ENCODE measurements around the gene FOXM1.
A peak's percentile ranks its signal among the peaks of the same experiment; 100 is the strongest.

The FOXM1 gene

DNA sequence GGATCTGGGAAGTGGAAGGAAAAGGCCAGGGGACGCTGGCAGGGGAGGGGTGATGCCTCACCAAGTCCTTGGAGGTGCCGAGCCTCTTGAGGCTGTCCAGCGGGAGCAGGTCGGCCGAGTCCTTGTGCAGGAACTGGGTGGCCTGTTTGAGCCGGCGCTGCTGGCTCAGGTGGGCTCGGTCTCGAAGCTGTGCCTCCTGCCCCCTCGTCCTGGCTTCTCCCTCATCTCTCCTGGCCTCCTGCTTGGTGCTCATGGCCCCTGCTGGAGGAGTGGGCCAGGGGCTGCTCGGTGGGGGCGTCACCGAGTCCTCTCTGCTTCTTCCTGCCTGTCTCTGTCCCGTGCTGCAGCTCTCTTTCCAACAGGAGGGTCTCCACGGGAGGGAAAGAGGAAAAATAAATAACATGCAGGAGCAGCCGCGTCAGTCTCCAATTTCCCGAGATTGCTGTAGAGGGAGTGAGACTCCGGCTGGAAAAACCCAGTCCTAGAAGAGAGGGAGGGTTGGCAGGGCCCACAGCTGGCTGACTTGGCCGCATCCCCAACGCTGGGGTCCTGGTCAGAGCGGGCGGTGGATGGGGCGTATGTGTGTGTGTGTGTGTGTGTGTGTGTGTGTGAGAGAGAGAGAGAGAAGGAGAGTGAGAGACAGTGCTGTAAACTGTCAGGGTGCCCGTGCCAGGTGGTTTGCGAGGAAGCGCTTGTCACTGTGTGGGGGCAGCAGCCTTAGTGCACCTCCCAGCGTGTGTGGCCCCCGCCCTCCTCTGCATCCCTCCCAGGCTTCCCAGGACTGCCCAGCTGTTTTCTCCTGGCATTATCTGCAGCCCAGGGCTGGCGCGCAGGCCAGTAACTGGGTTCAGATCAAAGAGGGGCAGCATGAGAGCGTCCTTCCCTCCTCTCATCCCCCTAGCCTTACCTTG lies 42.1 kb downstream of the FOXM1 start, which contains the start of gene NRIP2:
NRIP2 (minus strand) TSS at position 455 of the 911 bp plus-strand sequence; CDS start at position 403, 52 bp downstream.
- FAIRE-seq, result no peak

DNA sequence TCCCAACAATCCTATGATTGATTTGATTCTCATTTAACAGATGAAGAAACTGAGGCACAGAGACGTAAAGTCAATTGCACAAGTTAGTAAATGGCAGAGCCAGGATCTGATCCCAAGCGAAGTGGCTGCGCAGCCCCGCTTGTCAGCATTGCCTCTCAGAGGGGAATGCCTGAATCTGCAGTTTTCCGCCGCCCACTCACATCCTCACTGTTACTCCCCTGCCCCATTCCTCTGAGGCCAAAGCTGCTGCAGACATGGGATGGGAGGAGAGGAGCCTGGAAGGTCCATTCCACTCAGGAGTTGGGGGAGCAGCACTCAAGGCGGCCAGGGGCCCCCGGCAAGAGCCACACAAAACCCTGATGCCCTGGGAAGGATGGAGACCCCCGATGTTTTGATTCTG lies 43.2 kb downstream of the FOXM1 start:
- no peak for FAIRE-seq

DNA sequence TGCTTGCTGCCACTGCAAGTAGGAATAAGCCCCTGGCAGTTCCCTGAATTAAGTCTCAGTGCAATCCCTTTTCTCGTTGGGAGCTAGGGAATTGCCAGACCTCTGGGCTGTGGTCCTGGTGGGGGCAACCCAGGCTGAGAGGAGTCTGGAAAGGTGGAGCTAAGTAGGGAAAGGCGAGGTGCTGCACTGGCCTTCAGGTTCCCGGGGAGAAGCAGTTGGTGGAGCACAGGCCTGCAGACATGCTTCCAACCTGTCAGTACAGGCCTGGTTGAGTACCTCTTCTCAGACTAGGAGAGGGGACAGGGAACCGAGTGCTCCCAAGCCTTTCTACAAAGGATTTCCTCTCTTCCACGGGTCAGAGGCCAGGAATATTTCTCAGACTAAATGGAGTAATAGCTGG lies 43.6 kb downstream of the FOXM1 start:
- no peak for FAIRE-seq

DNA sequence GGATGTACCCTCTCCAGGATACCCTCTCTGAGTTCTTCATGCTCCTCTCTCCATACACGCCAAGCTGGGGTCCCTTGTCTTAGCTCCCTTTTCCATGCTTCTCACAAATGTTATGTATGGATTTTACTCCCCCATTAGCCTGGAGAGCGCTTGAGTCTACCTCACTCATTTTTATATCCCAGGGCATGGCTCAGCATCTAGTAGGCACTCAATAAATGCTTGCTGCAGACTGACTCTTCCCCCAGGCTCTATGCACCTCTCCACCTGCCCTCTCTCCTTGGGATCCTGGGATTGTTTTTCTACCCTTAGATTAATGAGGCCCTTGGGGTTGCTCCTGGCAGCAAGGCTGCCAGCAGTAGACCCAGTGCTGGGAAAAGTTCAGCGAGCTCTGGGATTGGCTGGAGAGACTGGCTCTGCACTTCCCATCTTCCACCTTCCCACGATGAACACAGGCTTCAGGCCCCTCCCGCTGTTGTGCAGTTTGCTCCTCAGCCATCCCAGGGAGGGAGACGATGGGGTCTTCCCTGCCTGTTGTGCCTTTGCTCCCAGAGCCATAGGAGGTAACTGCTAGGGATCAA lies 44.3 kb downstream of the FOXM1 start:
- FAIRE-seq, result no peak

GRCh38 chr12:2829275-2829674 lies 47.7 kb downstream of the FOXM1 start:
- no peak for FAIRE-seq

GRCh38 chr12:2826721-2827515 lies 50.1 kb downstream of the FOXM1 start:
- FAIRE-seq, result no peak

- FAIRE-seq, result no peak
Measured at GRCh38 chr12:2826036-2826435, 50.9 kb downstream of the FOXM1 start.

DNA sequence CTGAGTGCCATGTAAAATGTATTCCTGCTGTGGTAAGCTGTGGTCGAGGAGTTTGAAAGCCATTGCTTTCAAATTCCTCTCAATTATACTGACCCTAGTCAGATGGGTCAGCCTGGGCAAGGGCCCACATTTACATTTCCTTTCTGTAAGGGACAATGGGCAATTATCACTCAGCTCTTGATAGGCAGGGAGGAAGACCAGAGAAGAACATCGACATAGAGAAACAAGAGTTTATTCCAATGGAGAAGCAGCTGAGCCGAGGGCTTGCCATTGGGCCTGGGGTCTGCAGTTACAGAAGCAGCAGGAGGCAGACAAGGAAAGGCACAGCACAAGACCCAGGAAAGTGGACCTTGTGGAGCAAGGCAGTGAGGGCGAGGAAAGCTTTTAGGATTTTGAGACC lies 51.8 kb downstream of the FOXM1 start:
- no peak for FAIRE-seq

GRCh38 chr12:2824541-2824940 lies 52.4 kb downstream of the FOXM1 start:
- no peak for FAIRE-seq

GRCh38 chr12:2823483-2823882 lies 53.5 kb downstream of the FOXM1 start:
- no peak for FAIRE-seq

DNA sequence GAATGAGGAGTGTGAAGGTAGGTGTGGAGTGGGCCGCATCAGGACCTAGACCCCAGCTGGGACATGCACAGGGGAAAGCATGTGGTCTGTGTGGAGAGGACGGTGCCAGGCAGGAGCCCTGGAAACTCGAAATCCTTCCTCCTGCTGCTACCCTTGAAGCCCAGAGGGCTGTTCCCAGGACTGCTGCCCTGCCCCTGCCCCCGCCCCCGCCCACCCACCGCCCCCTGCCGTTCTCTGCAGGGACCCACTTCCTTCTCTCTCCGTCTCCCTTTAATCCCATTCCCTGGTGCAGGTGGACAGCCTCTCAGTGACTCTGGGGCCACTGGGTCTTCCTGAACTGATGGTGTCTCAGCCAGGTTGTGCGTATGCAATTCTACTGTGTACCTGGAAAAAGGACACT lies 56.5 kb downstream of the FOXM1 start:
- FAIRE-seq, result no peak

DNA sequence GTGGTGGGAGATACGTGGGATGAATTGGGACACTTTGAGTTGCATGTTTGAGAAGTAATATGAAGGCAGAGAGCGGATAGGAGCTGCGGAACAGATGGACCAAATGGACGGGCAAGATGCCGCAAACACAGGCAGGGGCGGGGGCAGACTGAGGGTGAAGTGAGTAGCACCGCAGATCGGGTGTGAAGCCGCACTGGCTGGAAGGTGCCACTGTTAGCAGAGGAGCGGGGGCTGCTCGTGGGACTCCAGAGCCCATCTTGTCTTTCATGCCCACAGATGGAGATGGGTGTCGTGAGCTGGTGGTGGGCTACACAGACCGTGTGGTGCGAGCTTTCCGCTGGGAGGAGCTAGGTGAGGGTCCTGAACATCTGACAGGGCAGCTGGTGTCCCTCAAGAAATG lies 57.2 kb downstream of the FOXM1 start:
- FAIRE-seq, result no peak

- no peak for FAIRE-seq
Measured at GRCh38 chr12:2813214-2814185, 63.5 kb downstream of the FOXM1 start.

- peak; percentile 94 for FAIRE-seq
Measured at GRCh38 chr12:2812290-2813213, 64.4 kb downstream of the FOXM1 start, which contains the start of gene ITFG2. Gene ITFG2 (plus strand): TSS chr12:2812668. CDS start chr12:2812761, 93 bp downstream.

- FAIRE-seq, result no peak
Measured at GRCh38 chr12:2811801-2812200, 65.2 kb downstream of the FOXM1 start.

All from endometrium (tissue), 2 donors.